ENCODE data around the gene NCAM1.

The NCAM1 gene

DNA sequence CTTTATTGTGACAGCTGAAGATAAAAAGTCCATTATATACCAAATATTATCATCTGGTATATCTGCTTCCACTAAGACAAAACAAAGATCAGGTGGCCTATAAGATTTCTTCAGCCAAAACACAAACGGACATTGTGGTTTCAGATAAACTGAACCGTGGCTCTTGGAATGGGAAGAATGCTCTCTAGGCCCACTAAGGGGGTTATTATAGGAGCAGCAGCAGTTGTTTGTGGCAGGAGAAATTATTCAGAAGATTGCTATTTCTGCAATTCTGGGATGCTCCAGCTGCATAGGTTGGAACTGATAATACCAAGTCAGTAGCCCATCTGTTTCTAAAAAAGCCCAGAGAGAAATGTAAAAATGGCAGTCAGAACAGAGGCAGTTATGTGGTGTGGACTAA is 145.3 kb downstream of the NCAM1 start:
- Histone ChIP-seq H3K4me3 (ENCODE audit: low read length) (no peak overlapping the region), H3K4me1 (ENCODE audit: control insufficient read depth, insufficient read depth, low read length) (no peaks in the 10 kb centered on the region), H3K36me3 (ENCODE audit: control insufficient read depth, insufficient read depth, low read length) (no peaks in the 10 kb centered on the region), H3K9me3 (ENCODE audit: control insufficient read depth, low read length) (no peaks in the 10 kb centered on the region), H3K9ac (ENCODE audit: low read length) (no peak overlapping the region), H3K27me3 (ENCODE audit: control insufficient read depth, insufficient read depth, low read length) (no peaks in the 10 kb centered on the region)

DNA sequence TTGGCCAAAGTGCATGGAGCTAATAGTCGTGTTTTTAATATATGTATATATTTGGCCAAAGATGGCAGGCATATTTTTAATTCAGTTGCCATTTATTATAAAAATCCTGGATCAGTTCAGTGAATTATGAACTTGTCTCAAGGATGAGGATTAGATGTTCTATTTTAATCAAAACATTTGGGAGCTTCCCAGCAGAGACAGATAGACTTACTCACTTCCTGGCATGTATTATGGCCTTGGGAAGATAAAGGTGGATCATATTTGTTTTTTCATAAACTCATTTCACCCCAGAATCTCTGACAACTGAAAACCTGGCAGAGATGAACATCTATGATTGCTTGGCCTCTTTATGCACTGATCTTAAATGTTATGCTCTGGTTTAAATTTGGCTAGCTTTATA is 148.8 kb downstream of the NCAM1 start:
- Histone ChIP-seq H3K27me3 (ENCODE audit: control insufficient read depth, insufficient read depth, low read length) (no peaks in the 10 kb centered on the region), H3K4me1 (ENCODE audit: control insufficient read depth, insufficient read depth, low read length) (no peaks in the 10 kb centered on the region), H3K4me3 (ENCODE audit: low read length) (no peak overlapping the region), H3K36me3 (ENCODE audit: control insufficient read depth, insufficient read depth, low read length) (no peaks in the 10 kb centered on the region), H3K9ac (ENCODE audit: low read length) (no peak overlapping the region), H3K9me3 (ENCODE audit: control insufficient read depth, low read length) (no peaks in the 10 kb centered on the region)

DNA sequence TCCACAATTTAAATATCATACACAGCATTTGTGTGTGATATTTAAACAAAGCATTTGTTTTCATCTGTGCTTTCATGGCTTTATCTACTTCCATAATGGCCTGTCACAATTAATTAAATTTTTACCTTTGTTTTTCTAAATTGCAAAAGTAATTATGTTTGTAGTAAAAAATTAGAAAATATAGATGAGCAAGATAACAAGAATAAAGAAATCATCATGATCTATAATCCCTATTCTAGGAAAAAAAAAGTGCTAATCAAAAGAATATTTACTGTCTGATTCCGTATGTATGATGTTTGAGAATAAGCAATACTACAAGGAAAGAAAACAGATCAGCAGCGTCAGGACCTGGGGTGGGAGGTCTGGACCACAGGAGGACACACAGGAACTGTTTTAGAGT is 149.9 kb downstream of the NCAM1 start:
- H3K36me3 ChIP-seq (ENCODE audit: control insufficient read depth, insufficient read depth, low read length): no peaks in the 10 kb centered on the region
- no peaks in the 10 kb centered on the region for H3K4me1 ChIP-seq (ENCODE audit: control insufficient read depth, insufficient read depth, low read length)
- H3K9me3 ChIP-seq (ENCODE audit: control insufficient read depth, low read length): no peaks in the 10 kb centered on the region
- H3K9ac ChIP-seq (ENCODE audit: low read length): no peak overlapping the region
- no peak overlapping the region for H3K4me3 ChIP-seq (ENCODE audit: low read length)
- H3K27me3 ChIP-seq (ENCODE audit: control insufficient read depth, insufficient read depth, low read length): no peaks in the 10 kb centered on the region

DNA sequence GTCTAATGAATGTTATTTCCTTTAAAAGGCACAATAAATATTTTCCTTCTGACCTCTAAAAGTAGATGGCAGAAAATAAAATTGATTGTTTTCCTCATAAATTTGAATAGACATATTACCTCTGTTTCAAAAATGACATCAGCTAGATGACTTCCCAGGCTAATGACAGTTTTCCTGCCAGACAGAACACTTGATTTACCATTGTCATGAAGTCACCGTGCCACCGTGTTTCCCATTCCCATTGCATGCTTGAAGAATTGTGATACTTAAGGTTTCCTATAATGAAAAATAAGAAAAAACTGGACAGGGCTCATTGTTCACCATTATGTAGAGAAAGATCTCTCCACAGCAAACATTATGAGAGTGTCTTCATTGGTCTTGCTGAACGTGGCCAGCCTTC is 151.1 kb downstream of the NCAM1 start:
- Histone ChIP-seq H3K9me3 (ENCODE audit: control insufficient read depth, low read length) (no peaks in the 10 kb centered on the region), H3K4me3 (ENCODE audit: low read length) (no peak overlapping the region), H3K9ac (ENCODE audit: low read length) (no peak overlapping the region), H3K36me3 (ENCODE audit: control insufficient read depth, insufficient read depth, low read length) (no peaks in the 10 kb centered on the region), H3K27me3 (ENCODE audit: control insufficient read depth, insufficient read depth, low read length) (no peaks in the 10 kb centered on the region), H3K4me1 (ENCODE audit: control insufficient read depth, insufficient read depth, low read length) (no peaks in the 10 kb centered on the region)

DNA sequence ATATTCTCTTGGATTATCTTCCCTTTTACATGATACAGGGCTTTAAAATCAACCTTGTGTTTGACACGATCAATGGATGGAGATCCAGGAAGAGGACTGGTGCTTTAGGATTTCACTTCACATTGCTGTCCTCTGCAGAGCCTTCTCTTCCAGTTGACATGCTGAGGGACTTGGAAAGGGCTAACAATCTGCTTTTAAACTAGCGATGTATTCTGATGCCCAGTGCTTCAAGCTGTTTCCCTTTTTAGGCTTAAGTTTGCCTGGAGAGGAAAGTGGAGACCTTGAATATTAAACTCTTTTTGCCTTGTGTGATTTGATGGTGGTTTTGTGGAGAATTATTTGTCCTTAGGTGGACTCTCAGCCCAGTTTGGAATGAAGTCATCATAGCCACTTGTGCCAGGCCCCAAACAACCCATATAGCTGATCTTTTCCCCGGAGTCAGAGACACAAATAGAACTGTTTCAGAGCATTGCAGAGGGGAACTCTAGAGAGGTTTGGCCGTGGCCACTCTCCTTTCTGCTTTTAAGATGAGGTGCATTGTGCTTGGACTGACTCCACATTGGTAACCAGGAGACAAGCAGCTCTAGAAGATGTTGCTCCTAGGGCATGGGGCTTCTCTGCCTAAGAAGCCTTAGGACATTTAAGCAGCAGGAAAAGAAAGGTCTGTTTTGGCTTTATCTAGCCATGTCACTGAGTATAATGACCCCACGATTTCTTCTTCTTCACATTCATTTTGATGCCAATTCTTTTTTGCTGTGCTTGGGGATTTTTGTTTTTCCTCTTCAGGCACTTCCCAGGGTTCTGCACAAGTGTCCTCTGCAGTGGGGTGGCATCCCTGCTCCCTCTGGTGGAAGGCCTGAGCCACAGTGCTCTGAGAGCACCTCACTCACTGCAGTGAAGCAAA is 152.8 kb downstream of the NCAM1 start:
- H3K4me1 ChIP-seq (ENCODE audit: control insufficient read depth, insufficient read depth, low read length): no peaks in the 10 kb centered on the region
- H3K9ac ChIP-seq (ENCODE audit: low read length): no peak overlapping the region
- no peak overlapping the region for H3K4me3 ChIP-seq (ENCODE audit: low read length)
- H3K36me3 ChIP-seq (ENCODE audit: control insufficient read depth, insufficient read depth, low read length): no peaks in the 10 kb centered on the region
- no peaks in the 10 kb centered on the region for H3K27me3 ChIP-seq (ENCODE audit: control insufficient read depth, insufficient read depth, low read length)
- H3K9me3 ChIP-seq (ENCODE audit: control insufficient read depth, low read length): no peaks in the 10 kb centered on the region

DNA sequence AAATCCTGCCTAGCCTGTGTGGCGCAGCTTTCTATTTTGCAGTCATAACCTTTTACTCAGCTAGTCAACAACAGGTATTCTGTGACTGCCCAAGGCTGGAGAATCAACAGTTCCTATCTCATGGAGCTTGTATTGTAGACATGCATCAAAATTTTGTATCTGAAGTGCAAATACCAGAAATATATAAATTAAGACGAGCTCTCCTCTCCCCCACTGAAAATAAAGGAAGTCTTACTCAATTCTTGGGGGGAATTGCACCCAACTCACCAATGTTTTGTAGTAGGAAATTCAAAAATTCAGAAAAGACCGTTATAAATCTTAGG is 153.4 kb downstream of the NCAM1 start:
- H3K4me1 ChIP-seq (ENCODE audit: control insufficient read depth, insufficient read depth, low read length): no peaks in the 10 kb centered on the region
- no peak overlapping the region for H3K9ac ChIP-seq (ENCODE audit: low read length)
- H3K4me3 ChIP-seq (ENCODE audit: low read length): no peak overlapping the region
- no peaks in the 10 kb centered on the region for H3K27me3 ChIP-seq (ENCODE audit: control insufficient read depth, insufficient read depth, low read length)
- no peaks in the 10 kb centered on the region for H3K36me3 ChIP-seq (ENCODE audit: control insufficient read depth, insufficient read depth, low read length)
- H3K9me3 ChIP-seq (ENCODE audit: control insufficient read depth, low read length): no peaks in the 10 kb centered on the region

DNA sequence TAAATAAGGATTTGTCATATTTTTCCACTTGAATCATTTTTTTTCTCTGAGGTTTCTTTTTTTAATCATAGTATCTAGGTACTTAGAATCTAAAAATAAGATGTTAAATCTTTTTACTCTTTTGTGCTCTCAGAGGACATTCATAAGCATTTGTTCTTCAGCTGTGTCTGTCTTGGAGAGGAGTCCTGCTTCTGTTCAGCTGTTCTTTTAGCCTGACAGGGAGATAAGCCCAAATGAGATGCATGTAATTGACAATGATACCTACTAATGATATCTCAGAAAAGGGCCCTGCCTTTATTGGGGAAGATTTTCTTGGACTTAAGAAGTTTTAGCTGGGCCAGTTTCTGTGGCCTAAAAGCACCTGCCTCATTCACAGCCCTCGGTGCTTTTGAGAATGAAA is 156.9 kb downstream of the NCAM1 start:
- no peak overlapping the region for H3K9ac ChIP-seq (ENCODE audit: low read length)
- no peak overlapping the region for H3K4me3 ChIP-seq (ENCODE audit: low read length)
- no peaks in the 10 kb centered on the region for H3K27me3 ChIP-seq (ENCODE audit: control insufficient read depth, insufficient read depth, low read length)
- no peaks in the 10 kb centered on the region for H3K9me3 ChIP-seq (ENCODE audit: control insufficient read depth, low read length)
- H3K36me3 ChIP-seq (ENCODE audit: control insufficient read depth, insufficient read depth, low read length): no peaks in the 10 kb centered on the region
- no peaks in the 10 kb centered on the region for H3K4me1 ChIP-seq (ENCODE audit: control insufficient read depth, insufficient read depth, low read length)

DNA sequence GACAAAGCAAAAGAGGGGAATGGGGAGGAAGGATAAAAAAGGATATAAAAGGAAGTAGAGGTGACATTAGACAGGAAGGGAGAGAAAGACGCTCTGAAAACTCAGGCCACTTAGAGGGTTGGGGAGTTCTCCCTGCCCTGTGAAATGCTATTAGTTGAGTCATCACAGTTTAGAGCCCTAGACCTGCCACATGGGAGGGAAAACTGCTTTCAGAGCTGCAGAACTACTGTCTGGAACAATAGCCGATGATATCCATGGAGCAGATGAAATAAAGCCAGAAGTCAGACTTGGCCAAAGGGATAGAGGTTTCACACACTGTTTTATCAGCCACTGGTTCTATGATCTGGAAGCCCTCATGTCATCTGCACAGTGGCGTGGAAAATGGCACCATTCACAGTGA is 157.9 kb downstream of the NCAM1 start:
- Histone ChIP-seq H3K4me3 (ENCODE audit: low read length) (no peak overlapping the region), H3K36me3 (ENCODE audit: control insufficient read depth, insufficient read depth, low read length) (no peaks in the 10 kb centered on the region), H3K9ac (ENCODE audit: low read length) (no peak overlapping the region), H3K27me3 (ENCODE audit: control insufficient read depth, insufficient read depth, low read length) (no peaks in the 10 kb centered on the region), H3K4me1 (ENCODE audit: control insufficient read depth, insufficient read depth, low read length) (no peaks in the 10 kb centered on the region), H3K9me3 (ENCODE audit: control insufficient read depth, low read length) (no peaks in the 10 kb centered on the region)

DNA sequence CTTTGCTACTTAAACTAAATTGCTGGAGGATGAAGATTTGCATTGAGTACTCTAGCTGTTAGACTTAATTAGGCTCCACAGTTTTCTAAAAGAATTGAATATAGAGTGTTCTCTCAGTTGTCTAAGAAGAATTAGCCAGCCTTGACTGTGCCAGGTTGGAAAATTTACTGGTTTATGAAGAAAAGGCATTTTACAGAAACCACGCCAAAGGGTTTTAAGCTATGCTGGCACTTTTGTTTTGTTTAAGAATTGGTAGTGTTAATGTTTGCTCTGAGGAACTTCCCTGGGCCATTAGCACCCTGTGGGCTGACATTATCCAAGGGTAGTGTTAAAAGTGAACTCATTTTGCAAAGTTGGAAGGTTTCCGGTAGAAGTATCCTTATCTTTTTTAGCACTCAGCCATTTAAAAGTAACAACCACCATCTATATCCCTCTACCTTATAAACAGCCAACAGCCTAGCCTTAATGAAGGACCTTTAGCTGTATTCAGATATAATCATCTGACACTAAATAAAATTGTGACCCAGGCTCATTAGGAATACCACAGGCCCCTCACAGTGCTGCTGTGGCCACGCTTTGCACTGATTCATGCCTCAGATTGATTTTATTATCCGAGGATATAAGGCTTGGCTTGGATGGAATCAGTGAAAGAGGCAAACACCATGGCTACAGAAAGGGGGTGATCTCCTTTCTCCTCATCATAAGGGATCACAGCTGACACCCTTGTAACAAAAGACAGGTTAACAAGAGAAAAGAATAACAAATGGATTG is 158.9 kb downstream of the NCAM1 start:
- H3K9ac ChIP-seq (ENCODE audit: low read length): no peak overlapping the region
- no peaks in the 10 kb centered on the region for H3K27me3 ChIP-seq (ENCODE audit: control insufficient read depth, insufficient read depth, low read length)
- no peaks in the 10 kb centered on the region for H3K4me1 ChIP-seq (ENCODE audit: control insufficient read depth, insufficient read depth, low read length)
- no peak overlapping the region for H3K4me3 ChIP-seq (ENCODE audit: low read length)
- H3K9me3 ChIP-seq (ENCODE audit: control insufficient read depth, low read length): no peaks in the 10 kb centered on the region
- no peaks in the 10 kb centered on the region for H3K36me3 ChIP-seq (ENCODE audit: control insufficient read depth, insufficient read depth, low read length)

DNA sequence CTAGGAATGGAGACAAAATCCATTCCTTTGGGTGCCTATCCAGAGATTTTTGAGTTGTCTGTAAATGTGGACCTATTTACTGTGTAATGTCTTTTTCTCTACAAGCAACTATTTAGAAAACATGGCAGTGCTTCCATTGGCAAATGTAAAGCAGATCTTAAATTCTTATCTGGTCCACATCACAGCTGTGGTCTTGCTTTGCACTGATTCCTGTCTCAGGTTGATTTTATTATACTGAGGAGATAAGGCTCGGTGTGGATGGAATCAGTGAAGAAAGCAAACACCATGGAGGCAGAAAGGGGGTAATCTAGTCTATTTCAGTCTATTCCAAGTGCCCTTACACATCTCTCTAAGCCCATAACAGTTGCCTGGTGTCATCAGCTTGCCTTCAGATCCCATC is 160.5 kb downstream of the NCAM1 start:
- Histone ChIP-seq H3K36me3 (ENCODE audit: control insufficient read depth, insufficient read depth, low read length) (no peaks in the 10 kb centered on the region), H3K27me3 (ENCODE audit: control insufficient read depth, insufficient read depth, low read length) (no peaks in the 10 kb centered on the region), H3K4me3 (ENCODE audit: low read length) (no peak overlapping the region), H3K4me1 (ENCODE audit: control insufficient read depth, insufficient read depth, low read length) (no peaks in the 10 kb centered on the region), H3K9ac (ENCODE audit: low read length) (no peak overlapping the region), H3K9me3 (ENCODE audit: control insufficient read depth, low read length) (no peaks in the 10 kb centered on the region)

DNA sequence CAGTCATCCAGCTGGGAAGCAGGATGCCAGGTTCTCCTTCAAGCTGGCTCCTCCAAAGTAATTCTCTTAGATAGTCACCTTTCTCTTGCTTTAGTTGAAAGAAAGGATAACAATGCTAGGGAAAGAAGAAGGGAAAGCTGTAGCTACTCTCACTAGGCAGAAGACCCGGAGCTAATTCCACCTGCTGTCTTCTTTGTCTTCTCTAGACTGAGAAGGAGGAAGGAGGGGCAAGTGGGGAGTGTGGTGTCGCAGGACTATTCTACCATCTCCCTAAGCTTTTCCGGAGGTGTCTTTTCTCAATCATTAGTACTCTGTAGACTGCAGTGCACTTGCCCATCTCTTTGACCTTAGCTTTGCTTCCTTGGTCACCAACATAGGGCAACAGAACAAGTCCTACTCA is 162.8 kb downstream of the NCAM1 start:
- no peaks in the 10 kb centered on the region for H3K27me3 ChIP-seq (ENCODE audit: control insufficient read depth, insufficient read depth, low read length)
- H3K36me3 ChIP-seq (ENCODE audit: control insufficient read depth, insufficient read depth, low read length): no peaks in the 10 kb centered on the region
- no peaks in the 10 kb centered on the region for H3K9me3 ChIP-seq (ENCODE audit: control insufficient read depth, low read length)
- no peak overlapping the region for H3K4me3 ChIP-seq (ENCODE audit: low read length)
- H3K4me1 ChIP-seq (ENCODE audit: control insufficient read depth, insufficient read depth, low read length): no peaks in the 10 kb centered on the region
- H3K9ac ChIP-seq (ENCODE audit: low read length): no peak overlapping the region

DNA sequence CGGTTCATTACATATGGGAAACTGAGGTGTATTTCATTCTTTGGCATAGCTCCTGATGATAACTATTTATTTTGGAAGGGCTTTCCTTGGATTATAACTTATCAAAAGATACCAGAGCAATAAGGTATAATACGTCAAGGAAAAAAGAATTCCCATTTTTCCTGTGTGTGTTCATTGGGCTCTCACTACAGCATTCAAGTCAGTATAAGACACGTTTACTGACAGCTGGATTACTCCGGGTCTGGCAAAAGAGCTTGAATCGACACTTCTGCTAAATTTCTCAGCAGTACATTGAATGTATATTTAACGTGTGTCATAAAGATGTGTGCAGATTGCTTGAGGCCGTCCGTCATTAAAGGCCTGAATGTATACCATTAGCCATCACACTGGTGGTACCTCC is 163.4 kb downstream of the NCAM1 start:
- no peak overlapping the region for H3K4me3 ChIP-seq (ENCODE audit: low read length)

More for the DNA sequence above, 163.4 kb downstream of the NCAM1 start:
- Histone ChIP-seq H3K9me3 (ENCODE audit: control insufficient read depth, low read length) (no peaks in the 10 kb centered on the region), H3K36me3 (ENCODE audit: control insufficient read depth, insufficient read depth, low read length) (no peaks in the 10 kb centered on the region), H3K9ac (ENCODE audit: low read length) (no peak overlapping the region), H3K4me1 (ENCODE audit: control insufficient read depth, insufficient read depth, low read length) (no peaks in the 10 kb centered on the region), H3K27me3 (ENCODE audit: control insufficient read depth, insufficient read depth, low read length) (no peaks in the 10 kb centered on the region)

Measured in mucosa of stomach (tissue), 1 donor.